ENCODE data around the gene ZNF18. TPM values are rescaled to one million over a fixed set of nuclear protein-coding genes. Genes with fewer than 3 reads are reported as not detected.

The ZNF18 gene
- total and polyA plus RNA-seq, 2 of the 4 experiments (the other 2 are of a cell fraction) = 4.5 to 11.7 TPM

DNA sequence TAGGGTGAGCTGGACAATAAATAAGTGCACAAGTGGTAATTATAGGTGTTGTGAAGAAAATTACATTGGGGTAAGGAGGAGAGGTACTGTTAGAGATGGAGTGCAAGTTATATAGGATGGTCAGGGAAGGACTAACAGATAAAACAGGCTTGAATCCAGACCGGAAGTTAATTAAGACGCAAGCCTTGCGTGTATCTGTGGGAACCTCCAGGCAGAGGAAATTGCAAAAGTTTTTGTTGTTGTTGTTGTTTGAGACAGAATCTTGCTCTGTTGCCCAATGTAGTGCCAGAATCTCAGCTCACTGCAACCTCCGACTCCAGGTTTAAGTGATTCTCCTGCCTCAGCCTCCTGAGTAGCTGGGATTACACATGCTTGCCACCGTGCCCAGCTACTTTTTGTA, 2.4 kb upstream of the ZNF18 start:
- no peak overlapping the region for H4K8ac ChIP-seq (ENCODE audit: low read depth in 2 of 2, low read length in 2 of 2)
- BruUV-seq (replicated peaks) = no TSS peak
- ATAC-seq (ENCODE audit: low read depth) (no peak), DNase-seq (no peak)
- no peaks in the 10 kb centered on the region for H3K9me3 ChIP-seq (ENCODE audit: control insufficient read depth, insufficient read depth, low read length)
- WGBS, 2 experiments (ENCODE audit: extremely low coverage in 2 of 2, insufficient read length in 1 of 2) = 100% methylated on average over 3 of the region's 5 CpGs; no CpG with 5 or more reads in 1 of the 2 experiments
- dilution Hi-C loops (cut with HindIII; ENCODE audit: low sequenced_read_pairs, unreplicated experiment) (no loop called here), intact Hi-C loops (cut with micrococcal nuclease) (loop anchor here (5.0 to 10.0 kb wide), 2 partner anchors 1003 to 1275 kb away; no protein-coding TSS in a partner anchor), in situ Hi-C loops (cut with MboI; ENCODE audit: low sequenced_read_pairs) (loop anchor here (10.0 to 25.0 kb wide), 3 partner anchors 1005 to 1337 kb away; partner anchors contain the start of genes MYH3 and TMEM220)
- H3K4me1 ChIP-seq (ENCODE audit: control insufficient read depth, insufficient read depth, low read length) = no peaks in the 10 kb centered on the region
- ChIA-PET POLR2A (ENCODE audit: unreplicated experiment) (no interaction called here), CTCF (no interaction called here)
- no peaks in the 10 kb centered on the region for H3K27me3 ChIP-seq (ENCODE audit: control insufficient read depth, insufficient read depth, low read length)
- H2AFZ ChIP-seq (replicated peaks; ENCODE audit: low read length, poor library complexity) = no peak overlapping the region
- H3K27ac ChIP-seq (ENCODE audit: insufficient read depth, low read length) = no peak overlapping the region
- H3K18ac ChIP-seq (ENCODE audit: low read depth, low read length) = no peak overlapping the region
- no peaks in the 10 kb centered on the region for H3K36me3 ChIP-seq (ENCODE audit: control insufficient read depth, insufficient read depth, low read length)
- H4K20me1 ChIP-seq (ENCODE audit: insufficient read depth, low read length) = no peaks in the 10 kb centered on the region
- H3K4ac ChIP-seq (ENCODE audit: low read depth, low read length) = no peak overlapping the region
- H3K9me1 ChIP-seq (ENCODE audit: insufficient read depth, low read length) = 0 out of 2 replicates have a peak, but pooled peaks cover 5% of the 10 kb centered on the region
- H2AK9ac ChIP-seq (replicated peaks; ENCODE audit: low read depth, low read length, poor library complexity) = no peak overlapping the region
- H3K9ac ChIP-seq (ENCODE audit: low read depth, low read length) = no peak overlapping the region
- no peak overlapping the region for H2BK20ac ChIP-seq (ENCODE audit: low read depth, low read length)
- no peak overlapping the region for H4K91ac ChIP-seq (ENCODE audit: insufficient read depth, low read depth, low read length)
- TF ChIP-seq RFX5 (IDR thresholded peaks at IDR 0.05; ENCODE audit: low read depth, low read length) (no peak), RAD21 (IDR thresholded peaks at IDR 0.05; ENCODE audit: low read length) (no peak), CHD1 (IDR thresholded peaks at IDR 0.05; ENCODE audit: low read depth, low read length) (no peak), MXI1 (IDR thresholded peaks at IDR 0.05; ENCODE audit: borderline replicate concordance, low read depth, low read length) (no peak)
- H3K23ac ChIP-seq (ENCODE audit: low read depth, low read length) = no peak overlapping the region
- H3K14ac ChIP-seq (replicated peaks; ENCODE audit: low read depth, low read length) = no peak overlapping the region
- H2AK5ac ChIP-seq (ENCODE audit: low read depth, low read length) = no peak overlapping the region
- H3K4me2 ChIP-seq (ENCODE audit: low read depth, low read length) = no peak overlapping the region
- H3K79me1 ChIP-seq (ENCODE audit: low read depth in 1 of 2, low read length in 2 of 2) = peaks cover 0 to 6% of the 10 kb centered on the region in 2 experiments; a peak in 3 of 4 replicates
- no peak overlapping the region for H3K4me3 ChIP-seq (ENCODE audit: insufficient read depth, low read depth, low read length)
- H2BK15ac ChIP-seq (ENCODE audit: low read depth, low read length) = no peak overlapping the region
- no peak overlapping the region for H2BK120ac ChIP-seq (ENCODE audit: low read depth, low read length)
- no peak overlapping the region for H2BK5ac ChIP-seq (ENCODE audit: low read depth, low read length, poor library complexity, severe bottlenecking)
- H4K5ac ChIP-seq (ENCODE audit: low read depth, low read length) = no peak overlapping the region
- H3K56ac ChIP-seq (ENCODE audit: extremely low read depth, insufficient read depth, low read length) = no peak overlapping the region

Data from IMR-90 (cell line).